Activated T-helper 1 cell treated with anti-CD3 and anti-CD28 coated beads, Interleukin-12 subunit alpha, Interleukin-12 subunit beta, Interleukin-2, Interleukin-4 antibody, amounts not matched to agents 30 ng/mL and 10 ng/mL and 1 ng/mL, durations not matched to agents 14 hours and 24 hours and 36 hours (primary cell): ENCODE data around the gene LRMDA. TPM values are rescaled to one million over a fixed set of nuclear protein-coding genes. Genes with fewer than 3 reads are reported as not detected.

Experiments
- DNase-seq: peaks from one replicate; pipeline ENCODE4 v3.0.0; 2021; ENCODE audit warnings: low spot score
- H3K27ac Mint-ChIP-seq: one replicate; pipeline ENCODE4 v1.8.0; 2021; ENCODE audit warnings: mild to moderate bottlenecking, mixed read lengths
- H3K27me3 Mint-ChIP-seq: one replicate; pipeline ENCODE4 v1.8.0; 2022; ENCODE audit warnings: mild to moderate bottlenecking, moderate library complexity, mixed read lengths; ENCODE audit not compliant: insufficient read depth
- H3K36me3 Mint-ChIP-seq: one replicate; pipeline ENCODE4 v1.8.0; 2021; ENCODE audit warnings: low read depth, mixed read lengths
- H3K4me1 Mint-ChIP-seq: one replicate; pipeline ENCODE4 v1.8.0; 2021; ENCODE audit warnings: low read depth, mixed read lengths
- H3K4me3 Mint-ChIP-seq: one replicate; pipeline ENCODE4 v1.8.0; 2021; ENCODE audit warnings: mild to moderate bottlenecking, moderate library complexity, mixed read lengths
- H3K9me3 Mint-ChIP-seq: one replicate; pipeline ENCODE4 v1.8.0; 2021; ENCODE audit warnings: mixed read lengths
- intact Hi-C: fragments of 100-400 bp; cut with micrococcal nuclease; formaldehyde crosslinking; loops from one replicate; pipeline ENCODE4 v1.15.1; 2024
- total RNA-seq: library from RNA; stranded (reverse); gene quantifications from 2 replicates; pipeline ENCODE4 v1.2.3, GENCODE V29; 2022

Gene LRMDA
- total RNA-seq, 1 donor from 2014 or later = not detected

- intact Hi-C loops = no loop called here
- H3K4me3 Mint-ChIP-seq = no peak overlapping the region
- H3K27ac Mint-ChIP-seq = no peak overlapping the region
- no peak for DNase-seq
- no peaks in the 10 kb centered on the region for H3K4me1 Mint-ChIP-seq
- H3K9me3 Mint-ChIP-seq = no peaks in the 10 kb centered on the region
- H3K36me3 Mint-ChIP-seq = no peaks in the 10 kb centered on the region
- H3K27me3 Mint-ChIP-seq = no peaks in the 10 kb centered on the region
Observed at GRCh38 chr10:76479103-76479790, 1047.8 kb downstream of the LRMDA start.

- no peak for DNase-seq
- no peaks in the 10 kb centered on the region for H3K36me3 Mint-ChIP-seq
- H3K27me3 Mint-ChIP-seq = no peaks in the 10 kb centered on the region
- H3K9me3 Mint-ChIP-seq = no peaks in the 10 kb centered on the region
- no peak overlapping the region for H3K27ac Mint-ChIP-seq
- no peak overlapping the region for H3K4me3 Mint-ChIP-seq
- intact Hi-C loops = no loop called here
- no peaks in the 10 kb centered on the region for H3K4me1 Mint-ChIP-seq
Observed at GRCh38 chr10:76481178-76481577, 1049.8 kb downstream of the LRMDA start.

- H3K4me1 Mint-ChIP-seq = no peaks in the 10 kb centered on the region
- H3K27ac Mint-ChIP-seq = no peak overlapping the region
- intact Hi-C loops = no loop called here
Observed at GRCh38 chr10:76487582-76487981, 1056.2 kb downstream of the LRMDA start.

GRCh38 chr10:76488602-76489001 is 1057.2 kb downstream of the LRMDA start:
- Mint-ChIP-seq H3K4me3 (no peak overlapping the region), H3K36me3 (no peaks in the 10 kb centered on the region), H3K9me3 (peaks cover 17% of the 10 kb centered on the region), H3K27ac (no peak overlapping the region), H3K4me1 (no peaks in the 10 kb centered on the region), H3K27me3 (no peaks in the 10 kb centered on the region)
- intact Hi-C loops = no loop called here
- no peak for DNase-seq

More at GRCh38 chr10:76487582-76487981, 1056.2 kb downstream of the LRMDA start:
- DNase-seq = no peak
- Mint-ChIP-seq H3K9me3 (peaks cover 17% of the 10 kb centered on the region), H3K4me3 (no peak overlapping the region), H3K27me3 (no peaks in the 10 kb centered on the region), H3K36me3 (no peaks in the 10 kb centered on the region)

GRCh38 chr10:76491216-76491615 is 1059.8 kb downstream of the LRMDA start:
- Mint-ChIP-seq H3K36me3 (no peaks in the 10 kb centered on the region), H3K4me3 (no peak overlapping the region), H3K27me3 (no peaks in the 10 kb centered on the region), H3K27ac (no peak overlapping the region), H3K4me1 (no peaks in the 10 kb centered on the region), H3K9me3 (peaks cover 17% of the 10 kb centered on the region)
- no peak for DNase-seq
- intact Hi-C loops = no loop called here

GRCh38 chr10:76492026-76492425 is 1060.6 kb downstream of the LRMDA start:
- intact Hi-C loops = no loop called here
- Mint-ChIP-seq H3K36me3 (no peaks in the 10 kb centered on the region), H3K27ac (no peak overlapping the region), H3K27me3 (no peaks in the 10 kb centered on the region), H3K4me3 (no peak overlapping the region), H3K4me1 (no peaks in the 10 kb centered on the region), H3K9me3 (peaks cover 17% of the 10 kb centered on the region)
- no peak for DNase-seq

- Mint-ChIP-seq H3K9me3 (peaks cover 17% of the 10 kb centered on the region), H3K4me1 (no peaks in the 10 kb centered on the region), H3K27ac (no peak overlapping the region), H3K27me3 (no peaks in the 10 kb centered on the region), H3K36me3 (no peaks in the 10 kb centered on the region), H3K4me3 (no peak overlapping the region)
- DNase-seq = no peak
- intact Hi-C loops = no loop called here
Observed at GRCh38 chr10:76492678-76493472, 1061.5 kb downstream of the LRMDA start.

GRCh38 chr10:76497666-76498065 is 1066.2 kb downstream of the LRMDA start:
- H3K36me3 Mint-ChIP-seq = no peaks in the 10 kb centered on the region
- intact Hi-C loops = no loop called here
- H3K27me3 Mint-ChIP-seq = no peaks in the 10 kb centered on the region
- H3K27ac Mint-ChIP-seq = no peak overlapping the region
- H3K4me3 Mint-ChIP-seq = no peak overlapping the region
- no peaks in the 10 kb centered on the region for H3K4me1 Mint-ChIP-seq
- DNase-seq = no peak
- no peaks in the 10 kb centered on the region for H3K9me3 Mint-ChIP-seq

GRCh38 chr10:76504823-76505222 is 1073.4 kb downstream of the LRMDA start:
- Mint-ChIP-seq H3K36me3 (no peaks in the 10 kb centered on the region), H3K27me3 (no peaks in the 10 kb centered on the region), H3K9me3 (peaks cover 7% of the 10 kb centered on the region), H3K27ac (no peak overlapping the region), H3K4me1 (no peaks in the 10 kb centered on the region), H3K4me3 (no peak overlapping the region)
- DNase-seq = no peak
- intact Hi-C loops = no loop called here

- H3K27ac Mint-ChIP-seq = no peak overlapping the region
- DNase-seq = no peak
- no peak overlapping the region for H3K4me3 Mint-ChIP-seq
- no peaks in the 10 kb centered on the region for H3K27me3 Mint-ChIP-seq
- no peaks in the 10 kb centered on the region for H3K4me1 Mint-ChIP-seq
- peaks cover 4% of the 10 kb centered on the region for H3K9me3 Mint-ChIP-seq
- intact Hi-C loops = no loop called here
- H3K36me3 Mint-ChIP-seq = no peaks in the 10 kb centered on the region
Observed at GRCh38 chr10:76509446-76509845, 1078.0 kb downstream of the LRMDA start.

- intact Hi-C loops = no loop called here
- H3K27ac Mint-ChIP-seq = no peak overlapping the region
- DNase-seq = no peak
- H3K9me3 Mint-ChIP-seq = no peaks in the 10 kb centered on the region
- no peak overlapping the region for H3K4me3 Mint-ChIP-seq
- H3K36me3 Mint-ChIP-seq = no peaks in the 10 kb centered on the region
- H3K4me1 Mint-ChIP-seq = no peaks in the 10 kb centered on the region
- H3K27me3 Mint-ChIP-seq = no peaks in the 10 kb centered on the region
Observed at GRCh38 chr10:76514321-76514720, 1082.9 kb downstream of the LRMDA start.

GRCh38 chr10:76514869-76515268 is 1083.4 kb downstream of the LRMDA start:
- no peaks in the 10 kb centered on the region for H3K36me3 Mint-ChIP-seq
- H3K4me3 Mint-ChIP-seq = no peak overlapping the region
- H3K27ac Mint-ChIP-seq = no peak overlapping the region
- DNase-seq = no peak
- no peaks in the 10 kb centered on the region for H3K9me3 Mint-ChIP-seq
- no peaks in the 10 kb centered on the region for H3K4me1 Mint-ChIP-seq
- intact Hi-C loops = no loop called here
- H3K27me3 Mint-ChIP-seq = no peaks in the 10 kb centered on the region

- no peak for DNase-seq
- Mint-ChIP-seq H3K4me3 (no peak overlapping the region), H3K27ac (no peak overlapping the region), H3K27me3 (no peaks in the 10 kb centered on the region), H3K36me3 (no peaks in the 10 kb centered on the region), H3K4me1 (no peaks in the 10 kb centered on the region), H3K9me3 (no peaks in the 10 kb centered on the region)
- intact Hi-C loops = no loop called here
Observed at GRCh38 chr10:76522547-76522946, 1091.1 kb downstream of the LRMDA start.
